ENCODE measurements around the gene COX8C. TPM values are rescaled to one million over a fixed set of nuclear protein-coding genes. Genes with fewer than 3 reads are reported as not detected.

The COX8C gene
- total and polyA plus RNA-seq, 7 donors: 0.35 to 0.54 TPM; not detected in 5

GRCh38 chr14:93368996-93369712 is 22.2 kb downstream of the COX8C start:
- ATAC-seq (no peak), DNase-seq (no peak)
- no peaks in the 10 kb centered on the region for H3K9me3 ChIP-seq
- no peaks in the 10 kb centered on the region for H3K27me3 ChIP-seq (ENCODE audit: insufficient read depth in 3 of 3, low read length in 2 of 3)
- TF ChIP-seq CTCF (IDR thresholded peaks at IDR 0.05): no peak
- H3K4me1 ChIP-seq: no peaks in the 10 kb centered on the region
- intact Hi-C loops (cut with DNase I): no loop called here
- 58 to 72% (median 64%) methylated on average over 5 of the region's 5 CpGs for WGBS, 3 donors
- H3K4me3 ChIP-seq: no peak overlapping the region
- H3K36me3 ChIP-seq (ENCODE audit: insufficient read depth in 1 of 2, low read depth in 1 of 2): no peaks in the 10 kb centered on the region
- H3K27ac ChIP-seq: no peak overlapping the region

- no peaks in the 10 kb centered on the region for H3K36me3 ChIP-seq (ENCODE audit: insufficient read depth in 1 of 2, low read depth in 1 of 2)
- no peak overlapping the region for H3K27ac ChIP-seq
- no peaks in the 10 kb centered on the region for H3K4me1 ChIP-seq
- no peak for TF ChIP-seq CTCF (IDR thresholded peaks at IDR 0.05)
- H3K4me3 ChIP-seq: no peak overlapping the region
- H3K27me3 ChIP-seq (ENCODE audit: insufficient read depth in 3 of 3, low read length in 2 of 3): no peaks in the 10 kb centered on the region
- intact Hi-C loops (cut with DNase I): no loop called here
- ATAC-seq: no peak
- WGBS, 3 donors: 78 to 86% (median 82%) methylated on average over 4 of the region's 4 CpGs
- no peak for DNase-seq
- no peaks in the 10 kb centered on the region for H3K9me3 ChIP-seq
Measured at GRCh38 chr14:93369713-93370266, 22.8 kb downstream of the COX8C start.

- intact Hi-C loops (cut with DNase I): no loop called here
- H3K27ac ChIP-seq: no peak overlapping the region
- no peak for DNase-seq
- no peaks in the 10 kb centered on the region for H3K27me3 ChIP-seq (ENCODE audit: insufficient read depth in 3 of 3, low read length in 2 of 3)
- H3K4me3 ChIP-seq: no peak overlapping the region
- 74 to 88% (median 80%) methylated on average over 6 of the region's 6 CpGs for WGBS, 3 donors
- TF ChIP-seq CTCF (IDR thresholded peaks at IDR 0.05): no peak
- H3K9me3 ChIP-seq: no peaks in the 10 kb centered on the region
- no peaks in the 10 kb centered on the region for H3K36me3 ChIP-seq (ENCODE audit: insufficient read depth in 1 of 2, low read depth in 1 of 2)
- no peaks in the 10 kb centered on the region for H3K4me1 ChIP-seq
- ATAC-seq: no peak
Measured at GRCh38 chr14:93375673-93376156, 28.7 kb downstream of the COX8C start.

GRCh38 chr14:93379831-93380230 is 32.8 kb downstream of the COX8C start:
- TF ChIP-seq CTCF (IDR thresholded peaks at IDR 0.05): no peak
- H3K9me3 ChIP-seq: no peaks in the 10 kb centered on the region
- no peak overlapping the region for H3K4me3 ChIP-seq
- DNase-seq (no peak), ATAC-seq (no peak)
- 43 to 54% (median 43%) methylated on average over 1 of the region's 1 CpG for WGBS, 3 donors
- intact Hi-C loops (cut with DNase I): no loop called here
- no peak overlapping the region for H3K27ac ChIP-seq
- no peaks in the 10 kb centered on the region for H3K36me3 ChIP-seq (ENCODE audit: insufficient read depth in 1 of 2, low read depth in 1 of 2)
- no peaks in the 10 kb centered on the region for H3K4me1 ChIP-seq
- no peaks in the 10 kb centered on the region for H3K27me3 ChIP-seq (ENCODE audit: insufficient read depth in 3 of 3, low read length in 2 of 3)
